ENCODE results near the gene HBG2.
"Not testable (repeated sequence)": the region's sequence is repeated elsewhere in the genome, so short reads cannot be mapped to it uniquely, and the experiment has no call there.

The HBG2 gene

DNA sequence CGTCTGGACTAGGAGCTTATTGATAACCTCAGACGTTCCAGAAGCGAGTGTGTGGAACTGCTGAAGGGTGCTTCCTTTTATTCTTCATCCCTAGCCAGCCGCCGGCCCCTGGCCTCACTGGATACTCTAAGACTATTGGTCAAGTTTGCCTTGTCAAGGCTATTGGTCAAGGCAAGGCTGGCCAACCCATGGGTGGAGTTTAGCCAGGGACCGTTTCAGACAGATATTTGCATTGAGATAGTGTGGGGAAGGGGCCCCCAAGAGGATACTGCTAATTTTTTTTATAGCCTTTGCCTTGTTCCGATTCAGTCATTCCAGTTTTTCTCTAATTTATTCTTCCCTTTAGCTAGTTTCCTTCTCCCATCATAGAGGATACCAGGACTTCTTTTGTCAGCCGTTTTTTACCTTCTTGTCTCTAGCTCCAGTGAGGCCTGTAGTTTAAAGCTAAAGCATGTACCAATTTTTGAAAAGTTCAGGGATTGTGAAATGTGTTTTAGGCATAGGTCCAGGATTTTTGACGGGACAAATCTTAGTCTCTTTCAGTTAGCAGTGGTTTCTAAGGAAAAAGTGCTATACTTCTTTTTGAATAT, 4.7 kb downstream of the HBG2 start, which contains the start of gene HBG1:
Gene HBG1, minus strand, starts transcription at position 51 of the 590 bp plus-strand sequence. CDS start 53 bp downstream, outside the sequence.
- DNase-seq (ENCODE audit: low read depth): not testable (repeated sequence)

DNA sequence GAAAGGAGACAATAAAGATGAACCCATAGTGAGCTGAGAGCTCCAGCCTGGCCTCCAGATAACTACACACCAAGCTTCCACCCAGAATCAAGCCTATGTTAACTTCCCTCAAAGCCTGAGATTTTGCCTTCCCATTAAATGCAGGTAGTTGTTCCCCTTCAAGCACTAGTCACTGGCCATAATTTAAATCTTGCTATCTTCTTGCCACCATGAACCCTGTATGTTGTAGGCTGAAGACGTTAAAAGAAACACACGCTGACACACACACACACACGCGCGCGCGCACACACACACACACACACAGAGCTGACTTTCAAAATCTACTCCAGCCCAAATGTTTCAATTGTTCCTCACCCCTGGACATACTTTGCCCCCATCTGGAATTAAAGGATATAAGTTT, 6.1 kb downstream of the HBG2 start:
- DNase-seq (ENCODE audit: low read depth): not testable (repeated sequence)

DNA sequence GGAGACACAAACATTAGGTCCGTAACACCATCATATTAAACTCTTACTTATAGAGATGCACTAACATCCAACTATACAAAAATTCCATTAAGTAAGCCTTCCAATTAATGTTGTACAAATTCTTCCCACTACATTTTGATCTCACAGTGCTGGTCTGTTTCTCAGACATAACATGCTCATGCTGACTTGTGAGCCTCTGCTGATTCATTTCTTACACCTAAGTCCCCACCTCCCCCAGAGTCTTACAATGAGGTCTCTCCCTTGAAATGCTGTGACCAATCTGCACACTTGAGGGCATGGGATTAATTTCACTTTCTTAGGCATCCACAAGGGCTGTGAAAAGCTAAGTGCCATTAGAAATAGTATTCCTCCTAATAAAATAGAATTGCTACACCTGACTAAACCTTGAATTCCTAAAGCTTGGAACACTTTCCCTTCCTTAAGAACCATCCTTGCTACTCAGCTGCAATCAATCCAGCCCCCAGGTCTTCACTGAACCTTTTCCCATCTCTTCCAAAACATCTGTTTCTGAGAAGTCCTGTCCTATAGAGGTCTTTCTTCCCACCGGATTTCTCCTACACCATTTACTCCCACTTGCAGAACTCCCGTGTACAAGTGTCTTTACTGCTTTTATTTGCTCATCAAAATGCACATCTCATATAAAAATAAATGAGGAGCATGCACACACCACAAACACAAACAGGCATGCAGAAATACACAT, 6.9 kb downstream of the HBG2 start:
- no peak for DNase-seq (ENCODE audit: low read depth)

DNA sequence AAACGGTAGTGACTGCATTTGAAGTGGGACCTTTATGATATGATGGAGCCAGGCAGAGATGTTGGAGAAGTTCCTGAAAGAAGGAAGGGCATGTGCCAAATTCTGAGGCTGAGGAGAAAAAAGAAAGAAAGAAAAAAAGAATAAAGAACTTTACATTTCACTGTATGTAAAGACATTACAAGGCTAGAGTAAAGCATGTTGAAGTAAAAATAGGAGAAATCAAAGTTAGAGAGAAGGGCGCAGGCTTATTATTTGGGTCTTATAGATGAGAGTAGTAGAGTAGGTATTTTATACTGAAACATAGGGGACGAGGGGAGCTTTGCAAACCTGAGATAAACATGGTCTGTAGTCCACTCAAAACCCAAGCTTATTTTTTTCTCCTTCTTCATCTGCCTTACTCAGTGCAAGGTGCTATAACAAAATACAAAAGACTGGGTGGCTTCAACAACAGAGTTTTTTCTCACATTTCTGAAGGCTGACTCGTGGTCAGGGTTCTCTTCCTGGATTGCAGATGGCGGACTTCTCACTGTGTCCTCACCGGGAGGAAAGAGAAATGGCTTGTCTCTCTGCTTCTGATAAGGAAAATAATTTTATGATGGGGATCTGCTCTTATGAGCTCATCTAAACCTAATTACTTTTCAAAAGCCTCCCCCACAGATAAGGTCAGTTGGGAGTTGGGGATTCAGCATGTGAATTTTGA, 7.7 kb downstream of the HBG2 start:
- DNase-seq (ENCODE audit: low read depth): no peak

DNA sequence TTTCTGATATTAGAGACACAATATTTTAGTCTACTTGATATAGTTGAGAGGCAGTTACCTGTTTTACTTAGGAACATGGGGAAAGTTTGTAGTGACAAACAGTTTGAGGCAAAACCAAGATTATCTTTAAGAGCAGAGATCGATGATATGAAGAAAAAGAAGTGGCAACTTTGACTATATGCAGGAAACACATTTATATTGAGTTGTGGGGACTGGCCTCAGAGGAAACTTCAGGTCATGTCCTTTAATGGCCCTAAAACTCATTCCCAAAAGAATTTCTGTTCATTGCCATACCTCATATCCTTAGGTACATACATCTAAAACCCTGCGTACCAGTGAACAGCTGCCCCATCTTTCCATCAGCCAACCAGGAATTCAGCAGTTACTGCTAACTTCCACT, 9.4 kb downstream of the HBG2 start:
- DNase-seq (ENCODE audit: low read depth): no peak

DNA sequence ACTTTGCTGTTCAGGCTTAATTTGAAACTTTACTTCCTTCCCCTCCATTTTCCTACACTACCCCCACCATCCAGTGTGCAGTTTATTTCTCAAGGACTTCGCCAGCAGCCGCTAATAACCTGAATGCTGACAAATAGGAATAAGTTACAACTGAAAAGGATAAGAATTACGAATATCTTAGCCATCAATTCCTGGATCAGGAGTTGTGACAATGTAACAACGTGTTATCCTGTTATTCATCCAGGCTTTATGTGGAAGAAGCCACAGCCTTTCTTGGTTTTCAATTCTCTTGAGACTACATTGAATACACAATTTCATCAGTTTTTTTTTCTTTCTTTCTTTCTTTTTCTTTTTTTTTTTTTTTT, 10.8 kb downstream of the HBG2 start:
- no peak for DNase-seq (ENCODE audit: low read depth)

DNA sequence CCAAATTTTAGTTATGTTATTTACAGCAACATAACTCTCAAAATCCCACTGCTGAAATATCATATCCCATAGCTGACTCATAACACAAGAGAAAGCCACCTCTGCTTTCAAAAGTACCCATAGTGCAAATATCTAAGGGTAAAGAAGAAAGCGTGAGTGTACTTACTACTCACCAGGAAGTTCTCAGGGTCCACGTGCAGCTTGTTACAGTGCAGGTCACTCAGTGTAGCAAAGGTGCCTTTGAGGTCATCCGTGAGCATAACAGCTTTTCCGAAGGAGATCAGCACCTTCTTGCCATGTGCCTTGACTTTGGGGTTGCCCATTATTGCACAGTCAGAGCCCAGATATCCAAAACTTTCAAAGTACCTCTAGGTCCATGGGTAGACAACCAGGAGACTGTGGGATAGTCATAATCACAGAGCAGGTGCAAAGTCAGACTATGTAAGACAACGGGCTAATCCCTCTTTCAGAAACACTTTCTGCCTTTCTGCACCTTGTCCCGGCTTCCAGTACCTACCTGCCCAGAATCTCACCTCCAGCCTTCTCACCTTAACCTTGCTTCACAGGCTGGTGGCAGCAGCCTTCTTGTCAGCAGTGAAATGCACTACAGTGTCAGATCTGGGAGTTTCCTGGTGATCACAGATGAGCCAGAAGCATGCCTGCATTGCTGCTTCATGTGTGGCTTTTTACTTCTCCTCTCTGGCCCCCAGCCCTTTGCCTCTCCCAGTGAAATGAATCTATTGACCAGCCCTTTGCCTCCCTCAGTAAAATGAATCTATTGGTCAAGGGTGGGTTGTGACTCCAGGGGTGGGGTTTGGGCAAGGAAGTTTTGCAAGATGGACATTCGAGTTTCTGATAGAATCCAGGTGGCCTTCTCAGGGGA, 11.4 kb downstream of the HBG2 start:
- no peak for DNase-seq (ENCODE audit: low read depth)

DNA sequence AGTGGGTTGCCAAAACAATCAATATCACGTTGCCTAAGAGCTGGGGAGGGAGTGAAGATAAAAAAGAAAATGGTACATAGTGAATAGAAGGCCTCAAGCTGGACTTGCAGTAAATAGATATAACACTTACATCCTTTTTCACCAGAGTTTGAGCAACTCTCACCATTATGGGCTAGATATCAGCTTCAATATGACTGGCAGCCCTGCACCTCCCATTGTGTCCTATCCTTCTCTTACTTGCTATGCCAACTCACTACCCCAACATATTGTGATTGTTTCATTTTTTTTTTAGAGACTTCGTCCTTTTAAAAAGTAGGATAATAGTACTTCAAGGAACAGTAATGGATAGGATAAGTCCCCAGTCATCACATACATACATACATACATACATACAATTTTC, 12.4 kb downstream of the HBG2 start:
- no peak for DNase-seq (ENCODE audit: low read depth)

DNA sequence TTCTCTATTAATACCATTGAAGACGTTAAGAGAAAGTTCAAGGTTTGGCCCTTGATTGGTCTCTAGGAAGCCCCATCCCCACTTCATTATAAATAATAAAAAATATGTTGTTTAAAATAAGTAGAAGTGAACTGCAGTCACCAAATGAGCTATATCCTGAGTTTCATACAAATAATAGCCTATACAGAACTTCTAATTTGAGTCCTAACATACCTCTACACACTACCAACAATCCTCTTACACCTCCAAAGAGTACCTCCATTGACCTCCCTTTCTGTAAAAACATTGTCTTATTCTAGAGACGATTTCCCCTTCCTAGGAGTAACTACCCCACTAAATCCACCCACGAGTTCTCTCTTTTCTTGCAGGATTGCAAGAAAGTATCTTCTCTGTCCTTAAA, 13.1 kb downstream of the HBG2 start:
- DNase-seq (ENCODE audit: low read depth): no peak

DNA sequence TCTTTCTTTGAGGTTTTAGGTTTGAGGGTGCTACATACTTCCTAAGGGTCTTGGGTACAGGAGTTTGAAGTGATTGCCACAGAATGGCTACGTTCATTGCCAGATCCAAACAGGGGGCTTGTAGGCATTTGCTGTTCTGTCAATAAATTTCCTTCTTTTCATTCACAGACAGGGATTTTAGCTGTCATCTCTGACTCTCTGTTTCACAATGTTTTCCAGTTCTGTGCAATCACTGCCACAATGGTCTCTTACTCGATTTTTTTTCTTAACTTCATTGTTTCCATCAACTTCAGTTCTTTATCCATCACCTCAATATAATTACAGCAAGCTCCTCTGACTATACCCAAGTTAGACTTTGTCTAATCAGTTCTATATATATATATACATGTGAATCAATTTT, 14.1 kb downstream of the HBG2 start:
- DNase-seq (ENCODE audit: low read depth): no peak

DNA sequence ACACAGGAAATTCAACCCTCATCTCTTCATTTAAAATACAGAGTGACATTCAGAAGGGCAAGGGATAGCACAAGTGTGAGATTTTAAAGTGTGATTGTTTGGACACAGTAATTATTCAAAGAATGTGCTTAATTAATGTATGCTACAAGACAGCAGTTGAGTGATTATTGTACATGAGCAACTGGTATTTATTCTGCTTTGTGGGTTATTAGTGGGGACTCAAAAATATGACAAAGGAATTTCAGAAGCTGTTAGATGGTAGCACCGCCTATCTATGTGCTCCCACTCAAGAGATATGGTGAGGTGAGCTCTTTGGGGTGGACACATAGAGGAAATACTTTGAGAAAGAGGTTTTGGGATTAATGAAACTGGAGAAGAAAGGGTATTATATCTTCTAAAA, 14.5 kb downstream of the HBG2 start:
- DNase-seq (ENCODE audit: low read depth): no peak

DNA sequence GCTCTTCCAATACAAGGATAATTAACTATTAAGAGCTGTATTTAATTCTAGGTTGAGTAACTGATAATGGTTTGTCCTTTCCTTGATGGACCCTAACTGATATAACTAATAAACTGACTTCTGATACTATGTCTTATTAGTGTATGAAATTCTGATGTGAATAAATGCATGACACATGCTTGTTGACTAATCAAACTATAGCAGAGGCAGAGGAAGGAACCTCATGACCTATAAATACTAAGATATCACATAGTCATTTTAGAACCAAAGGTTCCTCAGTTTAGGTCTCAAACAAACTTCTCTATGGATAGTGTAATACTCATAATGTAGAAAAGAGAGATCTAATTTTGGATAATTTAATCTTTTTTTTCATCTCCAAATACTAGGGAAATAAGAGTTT, 15.5 kb downstream of the HBG2 start:
- no peak for DNase-seq (ENCODE audit: low read depth)

DNA sequence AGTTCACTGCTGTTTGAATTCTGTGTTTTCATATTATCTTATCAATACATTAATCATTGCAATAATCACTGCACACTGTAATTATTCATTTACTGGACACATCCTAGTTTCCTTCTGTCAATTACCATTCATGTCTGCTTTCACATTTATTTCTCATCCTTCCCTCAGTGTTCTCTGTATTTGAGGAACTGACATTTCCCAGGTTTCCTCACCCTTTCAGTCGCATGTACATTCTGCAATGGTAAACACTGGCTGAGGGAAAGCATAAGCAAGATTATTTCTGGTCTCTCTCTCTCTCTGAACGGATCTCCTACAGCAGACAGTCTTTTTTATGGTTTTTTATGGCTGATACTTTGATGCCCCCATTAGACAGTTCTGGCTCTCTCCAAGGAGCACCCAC, 16.1 kb downstream of the HBG2 start:
- DNase-seq (ENCODE audit: low read depth): no peak

DNA sequence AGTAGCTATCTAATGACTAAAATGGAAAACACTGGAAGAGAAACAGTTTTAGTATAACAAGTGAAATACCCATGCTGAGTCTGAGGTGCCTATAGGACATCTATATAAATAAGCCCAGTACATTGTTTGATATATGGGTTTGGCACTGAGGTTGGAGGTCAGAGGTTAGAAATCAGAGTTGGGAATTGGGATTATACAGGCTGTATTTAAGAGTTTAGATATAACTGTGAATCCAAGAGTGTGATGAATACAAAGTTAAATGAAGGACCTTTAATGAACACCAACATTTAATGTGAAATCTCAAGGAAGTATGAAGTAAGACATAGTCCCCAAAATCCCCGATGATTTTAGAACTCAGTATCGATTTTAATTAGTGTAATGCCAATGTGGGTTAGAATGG, 17.2 kb downstream of the HBG2 start:
- DNase-seq (ENCODE audit: low read depth): no peak

DNA sequence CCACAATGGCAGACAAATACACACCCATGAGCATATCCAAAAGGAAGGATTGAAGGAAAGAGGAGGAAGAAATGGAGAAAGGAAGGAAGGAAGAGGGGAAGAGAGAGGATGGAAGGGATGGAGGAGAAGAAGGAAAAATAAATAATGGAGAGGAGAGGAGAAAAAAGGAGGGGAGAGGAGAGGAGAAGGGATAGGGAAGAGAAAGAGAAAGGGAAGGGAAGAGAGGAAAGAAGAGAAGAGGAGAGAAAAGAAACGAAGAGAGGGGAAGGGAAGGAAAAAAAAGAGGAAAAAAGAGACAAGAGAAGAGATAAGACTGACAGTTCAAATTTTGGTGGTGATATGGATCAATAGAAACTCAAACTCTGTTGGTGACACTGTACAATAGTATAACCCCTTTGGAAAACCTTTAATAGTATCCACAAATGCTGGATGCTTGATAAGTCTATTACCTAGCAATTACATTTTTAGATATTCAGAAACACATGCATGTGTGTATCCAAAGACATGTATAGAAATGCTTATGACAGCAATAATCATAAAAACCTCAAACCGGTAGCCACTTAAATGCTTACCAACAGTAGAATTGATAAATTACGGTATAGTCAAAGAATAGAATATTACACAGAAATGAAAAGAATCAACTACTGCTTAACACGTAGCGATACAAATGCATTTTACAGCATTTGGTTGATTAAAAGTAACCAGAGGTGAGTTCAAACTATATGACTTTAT, 19.1 kb downstream of the HBG2 start:
- DNase-seq (ENCODE audit: low read depth): no peak

DNA sequence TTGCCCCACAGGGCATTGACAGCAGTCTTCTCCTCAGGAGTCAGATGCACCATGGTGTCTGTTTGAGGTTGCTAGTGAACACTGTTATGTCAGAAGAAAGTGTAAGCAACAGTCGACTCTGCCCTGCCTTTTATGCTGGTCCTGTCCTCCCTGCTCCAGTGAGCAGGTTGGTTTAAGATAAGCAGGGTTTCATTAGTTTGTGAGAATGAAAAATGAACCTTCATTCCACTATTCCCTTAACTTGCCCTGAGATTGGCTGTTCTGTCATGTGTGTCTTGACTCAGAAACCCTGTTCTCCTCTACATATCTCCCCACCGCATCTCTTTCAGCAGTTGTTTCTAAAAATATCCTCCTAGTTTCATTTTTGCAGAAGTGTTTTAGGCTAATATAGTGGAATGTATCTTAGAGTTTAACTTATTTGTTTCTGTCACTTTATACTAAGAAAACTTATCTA, 20.2 kb downstream of the HBG2 start, which contains the start of gene HBD:
Gene HBD, minus strand, starts transcription at position 103 of the 454 bp plus-strand sequence. Its CDS starts 50 bp downstream, at position 53.
- DNase-seq (ENCODE audit: low read depth): no peak

DNA sequence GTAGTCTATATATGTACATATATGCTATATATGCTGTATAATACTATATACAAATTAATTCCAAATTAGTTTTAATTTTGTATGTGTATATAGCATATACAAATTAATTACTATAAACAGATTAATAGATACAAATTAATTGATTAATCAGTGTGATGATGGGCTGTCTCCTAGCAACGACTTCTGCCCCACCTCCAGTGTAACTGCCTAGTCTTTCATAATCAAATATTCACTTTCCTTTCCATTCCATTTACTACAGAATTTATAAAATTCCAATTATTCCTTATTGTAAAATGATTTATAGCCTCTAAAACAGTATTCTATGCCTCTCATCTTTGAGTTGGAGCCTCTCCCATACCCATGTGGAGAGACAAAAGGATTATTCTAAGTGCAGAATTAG, 21.3 kb downstream of the HBG2 start:
- no peak for DNase-seq (ENCODE audit: low read depth)

DNA sequence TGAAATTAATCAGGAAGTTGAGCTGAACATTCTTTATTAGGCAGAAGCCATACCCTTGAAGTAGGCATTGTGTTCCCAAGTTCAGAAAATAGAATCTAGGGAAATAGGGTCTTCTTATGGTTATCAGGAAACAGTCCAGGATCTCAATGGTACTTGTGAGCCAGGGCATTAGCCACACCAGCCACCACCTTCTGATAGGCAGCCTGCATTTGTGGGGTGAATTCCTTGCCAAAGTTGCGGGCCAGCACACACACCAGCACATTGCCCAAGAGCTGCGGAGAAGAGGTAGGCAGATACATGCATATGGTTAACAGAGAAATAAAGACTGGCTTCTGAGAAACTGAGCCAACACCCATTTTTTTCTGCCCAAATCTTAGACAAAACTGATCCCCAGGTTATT, 21.8 kb downstream of the HBG2 start:
- no peak for DNase-seq (ENCODE audit: low read depth)

DNA sequence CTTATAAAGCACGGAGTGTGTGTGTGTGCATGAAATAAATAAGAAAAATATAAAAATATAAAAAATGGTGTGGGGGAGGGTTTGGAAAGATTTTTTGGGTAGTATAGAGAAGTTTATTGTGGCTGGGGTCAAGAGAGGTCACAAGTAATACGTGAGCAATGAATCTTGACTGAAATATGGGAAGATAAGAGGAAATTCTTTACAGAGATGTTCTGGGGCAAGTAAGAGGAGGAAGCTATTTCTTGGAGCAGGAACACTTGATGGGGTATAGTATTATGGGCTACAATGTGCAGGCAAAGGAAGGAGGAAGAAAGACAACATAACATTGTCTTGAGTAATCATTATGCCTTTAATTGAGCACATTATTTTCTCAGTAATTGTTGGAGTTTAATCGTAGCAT, 22.4 kb downstream of the HBG2 start:
- no peak for DNase-seq (ENCODE audit: low read depth)

DNA sequence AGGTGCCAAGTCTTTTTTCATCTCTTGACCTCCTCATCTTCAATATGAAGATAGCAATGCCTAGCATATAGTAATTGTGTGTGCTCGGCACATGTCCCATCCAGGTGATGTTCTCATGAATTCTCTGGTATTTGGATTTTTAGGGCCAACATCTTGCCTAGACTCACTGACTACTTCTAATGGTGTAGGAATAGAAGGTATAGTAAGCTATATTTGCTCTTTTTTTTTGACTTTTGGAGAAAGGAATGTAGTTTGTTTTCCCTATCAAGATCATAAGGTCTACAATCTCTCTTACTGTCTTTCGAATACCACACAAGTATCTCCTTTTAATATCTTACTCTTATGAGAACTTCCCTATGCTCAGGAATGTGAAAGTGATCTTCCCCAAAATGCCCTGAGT, 23.5 kb downstream of the HBG2 start:
- DNase-seq (ENCODE audit: low read depth): no peak

DNA sequence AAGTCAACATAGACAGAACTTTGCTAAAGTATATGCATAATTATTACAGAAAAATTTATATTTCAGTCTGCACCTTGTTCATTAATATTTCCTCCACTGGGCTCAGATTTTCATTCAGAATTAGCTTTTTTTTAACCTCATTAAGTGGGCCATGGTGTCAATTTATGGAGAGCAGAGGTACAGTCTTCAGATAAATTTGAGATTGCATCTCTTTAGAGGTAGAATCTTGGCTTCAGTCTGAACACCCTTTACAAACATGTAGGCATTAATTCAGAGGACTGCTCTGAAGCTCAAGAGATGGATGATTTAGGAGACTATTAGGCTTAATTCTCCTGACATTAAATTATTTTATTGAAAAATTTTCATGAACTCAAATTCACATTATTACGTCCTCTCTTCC, 24.3 kb downstream of the HBG2 start:
- DNase-seq (ENCODE audit: low read depth): no peak

DNA sequence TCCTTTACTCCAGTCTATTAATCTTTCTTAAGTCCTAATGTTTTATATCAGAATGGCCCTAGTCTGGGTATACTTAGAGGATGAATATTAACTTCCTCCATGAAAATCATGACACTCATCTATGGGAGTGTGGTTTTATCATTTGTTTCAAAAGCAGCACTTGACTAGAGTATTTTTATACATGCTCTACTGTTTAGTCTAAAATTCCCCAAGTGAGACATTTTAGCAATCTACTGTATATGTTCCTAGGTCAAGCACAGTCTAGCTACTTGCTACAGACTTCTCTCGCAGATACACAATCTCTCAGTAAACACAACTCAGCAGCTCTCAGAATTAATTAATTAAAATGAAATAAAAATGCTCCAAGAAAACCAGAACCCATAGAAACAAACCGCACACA, 24.8 kb downstream of the HBG2 start:
- no peak for DNase-seq (ENCODE audit: low read depth)

Data from activated T-cell treated with anti-CD3 and anti-CD28 coated beads for 48 hours (primary cell).